Neural cell (in vitro differentiated cells): ENCODE measurements around the gene ZNF787. TPM values are rescaled to one million over a fixed set of nuclear protein-coding genes. Genes with fewer than 3 reads are reported as not detected.

ENCODE experiments used
- H2AFZ ChIP-seq: fragments of 200-600, 300-800 bp; sonication (generic), shearing (Covaris generic); 2 replicates; pipeline ENCODE4 v1.6.0; 2014; ENCODE audit warnings: low read depth, mild to moderate bottlenecking, antibody characterized with exemption, low read length, moderate library complexity
- H3F3A ChIP-seq: fragments of 200-600 bp; shearing (Covaris generic); 2 replicates; pipeline ENCODE4 v1.6.1; 2016; ENCODE audit warnings: mild to moderate bottlenecking, moderate library complexity, mixed read lengths, antibody characterized with exemption, low read length; ENCODE audit not compliant: insufficient read depth, poor library complexity, severe bottlenecking
- H3K27ac ChIP-seq: fragments of 200-600, 300-800 bp; sonication (generic), shearing (Covaris generic); 2 replicates; pipeline ENCODE4 v1.5.1; 2014; ENCODE audit warnings: mild to moderate bottlenecking, low read length, moderate library complexity
- H3K27me3 ChIP-seq: fragments of 300-800, 200-600 bp; sonication (generic), shearing (Covaris generic); 2 replicates; pipeline ENCODE4 v1.6.0; 2014; ENCODE audit warnings: mild to moderate bottlenecking, low read depth, low read length, moderate library complexity; ENCODE audit not compliant: insufficient read depth
- H3K36me3 ChIP-seq: fragments of 300-800, 200-600 bp; sonication (generic), shearing (Covaris generic); 2 replicates; pipeline ENCODE4 v1.5.1; 2014; ENCODE audit warnings: mild to moderate bottlenecking, antibody characterized with exemption, low read length, moderate library complexity; ENCODE audit not compliant: insufficient read depth
- H3K4me2 ChIP-seq: fragments of 300-800, 200-600 bp; sonication (generic), shearing (Covaris generic); 2 replicates; pipeline ENCODE4 v1.6.0; 2014; ENCODE audit warnings: mild to moderate bottlenecking, low read length
- H3K4me3 ChIP-seq: fragments of 300-800, 200-600 bp; sonication (generic), shearing (Covaris generic); 2 replicates; pipeline ENCODE4 v1.5.1; 2014; ENCODE audit warnings: mild to moderate bottlenecking, low read length, moderate library complexity
- H3K79me2 ChIP-seq: fragments of 200-600 bp; shearing (Covaris generic); replicated peaks from 2 replicates; pipeline ENCODE4 v1.6.0; 2014; ENCODE audit warnings: mild to moderate bottlenecking, low read length, moderate library complexity; ENCODE audit not compliant: insufficient read depth
- H3K9ac ChIP-seq: fragments of 300-800, 200-600 bp; sonication (generic), shearing (Covaris generic); 2 replicates; pipeline ENCODE4 v1.6.1; 2016; ENCODE audit warnings: mild to moderate bottlenecking, low read length, mixed read lengths
- H3K9me2 ChIP-seq: fragments of 200-600 bp; shearing (Covaris generic); 2 replicates; pipeline ENCODE4 v1.6.1; 2016; ENCODE audit warnings: mild to moderate bottlenecking, low read length, mixed read lengths; ENCODE audit not compliant: insufficient read depth
- H3K9me3 ChIP-seq: fragments of 200-600, 300-800 bp; sonication (generic), shearing (Covaris generic); 2 replicates; pipeline ENCODE4 v1.6.1; 2016; ENCODE audit warnings: mild to moderate bottlenecking, mixed run types, low read length, moderate library complexity, mixed read lengths
- H4K20me1 ChIP-seq: fragments of 200-600 bp; shearing (Covaris generic); 2 replicates; pipeline ENCODE4 v1.6.1; 2016; ENCODE audit warnings: mild to moderate bottlenecking, mixed run types; ENCODE audit not compliant: insufficient read depth
- CTCF ChIP-seq: fragments of 450-650 bp; IDR thresholded peaks from 2 replicates; pipeline ENCODE4 v1.5.1; 2014; ENCODE audit warnings: antibody characterized with exemption, mild to moderate bottlenecking, moderate library complexity; ENCODE audit not compliant: poor library complexity, severe bottlenecking
- EP300 ChIP-seq: fragments of 450-650 bp; conservative IDR thresholded peaks from 2 replicates; pipeline ENCODE4 v1.6.1; 2014; ENCODE audit warnings: antibody characterized with exemption, mild to moderate bottlenecking, moderate library complexity; ENCODE audit not compliant: poor library complexity, severe bottlenecking
- EZH2 ChIP-seq: fragments of 200-600, 300-800 bp; shearing (Covaris generic), sonication (generic); IDR thresholded peaks from 2 replicates; pipeline ENCODE4 v1.6.1; 2014; ENCODE audit warnings: antibody characterized with exemption, low read length, borderline replicate concordance, mild to moderate bottlenecking; ENCODE audit not compliant: insufficient read depth, poor library complexity, severe bottlenecking
- MXI1 ChIP-seq: fragments of 450-650 bp; conservative IDR thresholded peaks from 2 replicates; pipeline ENCODE4 v1.6.1; 2014; ENCODE audit warnings: antibody characterized with exemption, mild to moderate bottlenecking; ENCODE audit not compliant: poor library complexity, severe bottlenecking
- POLR2AphosphoS5 ChIP-seq: IDR thresholded peaks from 2 replicates; pipeline ENCODE4 v1.6.1; 2012
- RAD21 ChIP-seq: fragments of 450-650 bp; conservative IDR thresholded peaks from 2 replicates; pipeline ENCODE4 v1.6.1; 2014; ENCODE audit warnings: antibody characterized with exemption, mild to moderate bottlenecking, moderate library complexity
- REST ChIP-seq: IDR thresholded peaks from 2 replicates; pipeline ENCODE4 v1.6.1; 2012; ENCODE audit warnings: borderline replicate concordance
- SMC3 ChIP-seq: fragments of 450-650 bp; conservative IDR thresholded peaks from 2 replicates; pipeline ENCODE4 v1.6.1; 2014; ENCODE audit warnings: antibody characterized with exemption, mild to moderate bottlenecking, moderate library complexity; ENCODE audit not compliant: poor library complexity
- TAF1 ChIP-seq: IDR thresholded peaks from 2 replicates; pipeline ENCODE4 v1.6.1; 2012; ENCODE audit warnings: low read depth
- polyA plus RNA-seq: library from polyadenylated mRNA; depleted of rRNA; stranded (reverse); fragments of >200 nt; gene quantifications from 2 replicates; pipeline ENCODE4 v1.2.3, GENCODE V29; 2014

ZNF787 gene
- polyA plus RNA-seq, 1 donor from 2014 or later: 11.4 TPM

DNA sequence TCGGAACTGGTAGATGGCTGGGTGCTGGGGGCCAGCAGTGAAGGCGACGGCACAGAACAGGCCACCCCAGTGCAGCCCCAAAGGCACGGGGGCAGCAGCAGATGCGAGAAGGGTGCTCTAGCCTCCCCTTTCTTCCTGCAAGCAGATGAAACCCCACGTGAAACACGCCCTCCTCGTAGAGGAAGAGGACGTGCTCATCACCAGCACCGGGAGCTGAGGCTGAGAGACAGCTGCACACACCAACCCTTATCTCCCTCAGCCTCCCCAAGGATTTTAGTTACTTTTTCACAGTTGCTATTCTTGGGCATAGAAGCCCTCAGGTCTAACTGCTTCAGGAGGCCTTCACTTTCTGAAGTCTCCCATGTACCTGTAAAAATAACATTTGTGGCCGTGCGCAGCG is 11.9 kb downstream of the ZNF787 start:
- H3F3A ChIP-seq: no peaks in the 10 kb centered on the region
- no peak for TF ChIP-seq SMC3
- no peaks in the 10 kb centered on the region for H3K27me3 ChIP-seq
- no peaks in the 10 kb centered on the region for H3K9me3 ChIP-seq
- H3K9ac ChIP-seq: no peak overlapping the region
- H4K20me1 ChIP-seq: no peaks in the 10 kb centered on the region
- H2AFZ ChIP-seq: no peak overlapping the region
- H3K27ac ChIP-seq: no peak overlapping the region
- no peaks in the 10 kb centered on the region for H3K36me3 ChIP-seq
- no peak overlapping the region for H3K4me2 ChIP-seq
- H3K79me2 ChIP-seq: peaks cover 41% of the 10 kb centered on the region
- H3K9me2 ChIP-seq: no peaks in the 10 kb centered on the region
- H3K4me3 ChIP-seq: no peak overlapping the region

DNA sequence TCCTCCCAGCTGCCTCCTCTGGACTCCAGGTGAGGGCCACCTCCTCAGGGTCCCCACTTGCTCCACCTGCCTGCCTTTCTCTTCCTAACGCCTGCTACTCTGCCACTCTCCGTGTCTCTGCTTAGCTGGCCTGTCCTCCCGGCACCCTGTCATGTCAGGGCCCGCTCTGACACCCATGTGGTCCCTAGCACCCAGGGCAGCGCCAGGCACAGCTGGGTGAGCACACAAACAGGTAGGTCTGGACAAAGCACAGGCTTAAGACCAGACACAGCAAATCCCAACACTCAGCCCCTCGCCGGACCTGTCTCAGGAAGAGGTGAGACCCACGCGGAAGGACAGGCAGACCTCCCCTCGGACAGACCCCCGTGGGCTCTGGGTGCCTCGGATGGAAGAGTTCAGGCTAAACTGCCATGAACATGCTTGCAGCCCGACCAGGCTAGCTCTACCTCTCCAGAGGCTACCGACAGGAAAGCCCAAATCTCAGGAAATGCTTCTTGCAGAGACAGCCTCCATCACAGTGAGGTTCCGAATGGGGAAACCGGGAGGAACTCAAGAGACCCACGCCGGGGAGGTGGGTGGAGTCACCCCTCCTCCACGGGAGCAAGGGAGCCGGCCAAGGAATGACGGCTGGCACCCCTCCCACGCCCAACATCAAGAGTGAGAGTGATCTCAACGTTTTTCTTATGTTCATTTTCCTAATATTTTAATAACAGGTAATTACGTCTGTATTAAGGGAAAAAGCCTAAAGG is 12.5 kb downstream of the ZNF787 start:
- Histone ChIP-seq H3K27ac (no peak overlapping the region), H3K79me2 (peaks cover 37% of the 10 kb centered on the region), H3K27me3 (no peaks in the 10 kb centered on the region), H3K4me2 (no peak overlapping the region), H2AFZ (no peak overlapping the region), H3K36me3 (no peaks in the 10 kb centered on the region), H3F3A (no peaks in the 10 kb centered on the region), H3K9me3 (no peaks in the 10 kb centered on the region), H3K9ac (no peak overlapping the region), H3K4me3 (no peak overlapping the region), H4K20me1 (no peaks in the 10 kb centered on the region), H3K9me2 (no peaks in the 10 kb centered on the region)
- TF ChIP-seq RAD21 (no peak), MXI1 (no peak), REST (no peak), EZH2 (no peak), SMC3 (no peak), EP300 (no peak), POLR2AphosphoS5 (no peak), CTCF (no peak), TAF1 (no peak)
